HG03469 (cell line): ENCODE measurements around the gene STPG3.

Source experiments
- ATAC-seq: cut with Tn5 transposase; IDR thresholded peaks from one replicate; pipeline ENCODE4 v1.9.1; 2021; ENCODE audit warnings: mild to moderate bottlenecking, moderate library complexity, moderate number of reproducible peaks; ENCODE audit not compliant: unreplicated experiment

STPG3 gene

GRCh38 chr9:137264067-137264466, 13.0 kb downstream of the STPG3 start:
- ATAC-seq, result no peak

- ATAC-seq, result no peak
Measured at GRCh38 chr9:137265496-137266161, 14.5 kb downstream of the STPG3 start.

DNA sequence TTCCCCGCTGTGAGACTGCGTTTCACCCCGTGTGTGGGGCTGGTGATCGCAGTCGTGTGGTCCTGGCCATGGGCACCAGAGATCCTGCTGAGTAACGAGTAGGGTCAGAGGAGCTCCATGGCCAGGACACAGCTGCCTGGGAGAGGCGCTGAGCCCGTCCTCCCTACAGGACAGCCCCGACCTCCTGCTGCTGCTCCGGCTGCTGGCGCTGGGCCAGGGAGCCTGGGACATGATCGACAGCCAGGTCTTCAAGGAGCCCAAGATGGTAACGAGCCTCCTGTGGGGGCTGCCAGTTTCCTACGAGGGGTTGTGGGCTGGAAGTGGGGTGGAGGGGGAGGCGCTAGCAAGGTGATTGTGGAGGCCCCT, 15.1 kb downstream of the STPG3 start:
- ATAC-seq, result no peak

DNA sequence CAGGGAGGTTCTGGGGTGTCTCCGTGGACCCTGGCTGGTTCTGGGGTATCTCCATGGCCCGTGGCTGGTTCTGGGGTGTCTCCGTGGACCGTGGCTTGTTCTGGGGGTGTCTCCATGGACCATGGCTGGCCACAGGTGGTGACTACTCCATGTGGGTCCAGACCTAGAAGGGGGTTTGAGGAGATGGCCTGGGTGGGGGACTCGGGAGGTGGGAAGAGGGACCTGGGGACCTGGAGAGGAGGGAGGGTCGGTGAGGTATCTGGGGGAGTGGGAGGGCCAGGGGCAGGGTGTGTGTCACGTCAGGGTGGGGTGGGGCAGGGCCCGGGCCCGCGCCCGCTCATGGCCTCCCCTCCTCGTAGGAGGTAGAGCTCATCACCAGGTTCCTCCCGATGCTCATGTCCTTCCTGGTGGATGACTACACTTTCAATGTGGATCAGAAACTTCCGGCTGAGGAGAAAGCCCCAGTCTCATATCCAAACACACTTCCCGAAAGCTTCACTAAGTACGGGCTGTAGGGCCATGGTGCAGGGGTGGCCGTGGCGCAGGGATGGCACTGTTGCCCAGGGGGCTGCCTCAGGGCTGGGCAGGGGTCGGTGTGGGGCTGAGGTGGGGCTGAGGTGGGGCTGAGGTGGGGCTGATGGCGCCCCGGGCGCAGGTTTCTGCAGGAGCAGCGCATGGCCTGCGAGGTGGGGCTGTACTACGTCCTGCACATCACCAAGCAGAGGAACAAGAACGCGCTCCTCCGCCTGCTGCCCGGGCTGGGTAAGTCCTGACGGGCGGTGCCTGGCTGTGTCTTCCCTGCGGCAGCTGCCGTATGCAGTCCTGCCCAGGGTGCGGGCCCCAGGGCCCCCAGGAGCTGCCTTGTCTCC, 15.7 kb downstream of the STPG3 start:
- no peak for ATAC-seq

GRCh38 chr9:137267933-137268355, 16.9 kb downstream of the STPG3 start:
- no peak for ATAC-seq

- ATAC-seq, result no peak
Measured at GRCh38 chr9:137268538-137269201, 17.6 kb downstream of the STPG3 start.

DNA sequence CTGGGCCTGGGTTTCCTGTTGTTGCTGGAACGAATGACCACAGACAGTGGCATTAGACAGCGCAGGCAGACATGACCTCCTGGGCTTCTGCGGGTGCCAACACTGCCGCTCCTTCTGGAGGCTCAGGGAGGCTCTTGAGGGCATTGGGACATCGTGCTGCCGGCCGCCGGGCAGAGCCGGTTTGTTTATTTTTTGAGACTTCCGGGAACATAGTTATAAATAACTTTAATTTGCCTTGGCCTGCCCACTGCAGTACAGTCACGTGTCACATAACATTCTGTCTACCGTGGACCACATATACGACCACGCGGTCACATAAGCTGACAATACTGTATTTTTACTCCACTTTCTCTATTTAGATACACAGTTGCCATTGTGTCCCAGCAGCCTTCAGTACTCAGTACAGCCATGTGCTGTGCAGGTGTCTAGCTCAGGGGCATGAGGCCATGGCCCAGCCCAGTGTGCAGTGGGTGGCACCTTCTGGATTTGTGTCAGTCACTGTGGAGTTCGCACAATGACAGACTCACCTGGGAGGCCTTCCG, 18.2 kb downstream of the STPG3 start:
- ATAC-seq, result no peak

- ATAC-seq, result no peak
Measured at GRCh38 chr9:137270929-137271695, 20.0 kb downstream of the STPG3 start.

DNA sequence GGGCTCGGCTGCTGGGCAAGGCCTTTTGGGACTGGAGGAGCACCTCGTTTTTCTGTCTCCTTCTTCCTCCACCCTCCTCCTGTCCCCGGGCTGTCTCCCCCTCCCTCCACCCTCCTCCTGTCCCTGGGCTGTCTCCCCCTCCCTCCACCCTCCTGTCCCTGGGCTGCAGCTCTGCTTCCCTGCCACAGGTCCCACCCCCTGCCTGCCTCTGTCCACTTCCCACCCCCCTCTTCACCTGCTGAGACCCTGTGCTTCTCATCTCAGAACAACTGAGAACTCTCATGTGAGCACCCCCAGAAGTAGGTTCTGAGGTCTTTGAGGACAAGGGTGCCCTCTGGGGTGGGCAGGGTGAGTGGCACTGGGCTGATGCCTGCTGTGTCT, 20.6 kb downstream of the STPG3 start:
- no peak for ATAC-seq

GRCh38 chr9:137272241-137273094, 21.4 kb downstream of the STPG3 start:
- no peak for ATAC-seq

DNA sequence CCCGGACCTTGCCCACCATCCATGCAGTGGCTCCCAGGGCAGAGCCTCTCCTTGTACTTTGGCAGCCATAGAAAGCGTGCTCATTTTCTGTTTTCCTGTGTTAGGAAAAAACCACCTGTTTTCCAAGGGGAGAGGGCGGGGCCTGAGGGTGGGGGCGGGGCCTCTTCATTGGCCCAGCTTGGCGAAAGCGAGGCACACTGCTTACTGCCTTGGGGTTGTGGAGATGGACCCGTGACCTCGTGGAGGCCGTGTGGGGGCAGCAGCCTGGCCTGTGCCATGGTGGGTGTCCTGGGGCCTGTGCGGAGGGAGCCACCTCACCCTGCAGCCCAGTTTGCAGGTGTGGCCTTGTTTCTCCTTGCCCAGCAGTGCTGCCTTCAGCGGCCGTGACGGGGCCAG, 22.0 kb downstream of the STPG3 start:
- no peak for ATAC-seq

- ATAC-seq, result no peak
Measured at GRCh38 chr9:137273611-137274320, 22.7 kb downstream of the STPG3 start.

GRCh38 chr9:137275203-137275587, 24.1 kb downstream of the STPG3 start:
- no peak for ATAC-seq

- no peak for ATAC-seq
Measured at GRCh38 chr9:137275588-137276472, 24.7 kb downstream of the STPG3 start.

GRCh38 chr9:137276473-137277328, 25.6 kb downstream of the STPG3 start:
- ATAC-seq, result no peak

GRCh38 chr9:137277329-137278041, 26.4 kb downstream of the STPG3 start, which contains the start of gene TOR4A:
Gene TOR4A (plus strand): TSS chr9:137277726. CDS start chr9:137278690, 964 bp downstream.
- ATAC-seq, result no peak
